Transverse colon (tissue), 4 donors: Measurements from ENCODE around the gene NCK1. TPM values are rescaled to one million over a fixed set of nuclear protein-coding genes. Genes with fewer than 3 reads are reported as not detected.

Experiments used
- DNase-seq: peaks from one replicate; pipeline ENCODE4 v3.0.0-alpha.2; 2019
- H3K27ac ChIP-seq, 4 donors: fragments of 200-600 bp; sonication (generic); 2 replicates each; pipeline ENCODE4 v1.5.1; 2016 to 2018; ENCODE audit warnings: inconsistent platforms in 4 of 4
- H3K27me3 ChIP-seq: fragments of 200-600 bp; sonication (generic); 2 replicates; pipeline ENCODE4 v1.5.1; 2017; ENCODE audit warnings: inconsistent platforms
- H3K36me3 ChIP-seq, 4 donors: fragments of 200-600 bp; sonication (generic); 2 replicates each; pipeline ENCODE4 v1.5.1; 2017 to 2019; ENCODE audit warnings: inconsistent platforms in 4 of 4
- H3K4me1 ChIP-seq, 4 donors: fragments of 200-600 bp; sonication (generic); 2 replicates each; pipeline ENCODE4 v1.5.1; 2017 to 2020; ENCODE audit warnings: inconsistent platforms in 4 of 4
- H3K4me3 ChIP-seq, 4 donors: fragments of 200-600 bp; sonication (generic); 1 replicate in 1 of 4; 2 replicates in 3 of 4; pipeline versions ENCODE4 v1.5.1 to v1.6.1; 2017 to 2019; ENCODE audit warnings: inconsistent platforms in 4 of 4
- H3K9me3 ChIP-seq, 2 donors: fragments of 200-600 bp; sonication (generic); 2 replicates each; pipeline ENCODE4 v1.5.1; 2017 to 2019; ENCODE audit warnings: inconsistent platforms in 2 of 2
- CTCF ChIP-seq, 5 experiments: fragments of 200-600 bp in 3 of 5; fragments of 450-650 bp in 2 of 5; sonication (generic) in 3 of 5; IDR thresholded peaks; 1 replicate in 2 of 5; 2 replicates in 3 of 5; pipeline ENCODE4 v1.5.1; 2016 to 2017; ENCODE audit warnings: antibody characterized with exemption in 5 of 5, inconsistent platforms in 3 of 5, mild to moderate bottlenecking in 2 of 5, moderate library complexity in 1 of 5
- EP300 ChIP-seq: sonication (generic); formaldehyde crosslinking; IDR thresholded peaks from one replicate; pipeline ENCODE4 v1.6.1; 2017; ENCODE audit warnings: antibody characterized with exemption, low read depth
- POLR2A ChIP-seq: fragments of 450-650 bp; IDR thresholded peaks from one replicate; pipeline ENCODE4 v1.6.1; 2016; ENCODE audit warnings: antibody characterized with exemption, mild to moderate bottlenecking, moderate library complexity
- POLR2AphosphoS5 ChIP-seq, 3 donors: sonication (generic); formaldehyde crosslinking; IDR thresholded peaks; one replicate each; pipeline ENCODE4 v1.6.1; 2016; ENCODE audit warnings: antibody characterized with exemption in 3 of 3
- WGBS, 2 donors: methylation state at CpG; one replicate each; pipeline ENCODE4 v1.1.5; 2018; ENCODE audit warnings: low coverage in 1 of 2; 5-methylcytosine and 5-hydroxymethylcytosine counted together
- in situ Hi-C, 4 donors: fragments of 200-750 bp; cut with MboI; loops; one replicate each; pipeline versions ENCODE4 v1.15.0 to v1.15.1; 2017; ENCODE audit warnings: low sequenced_read_pairs in 3 of 4, low pct_ligation_motif_present in 1 of 4, low pct_unique_long_range_greater_than_20kb in 1 of 4
- intact Hi-C: fragments of 100-400 bp; cut with DNase I; formaldehyde crosslinking; loops from one replicate; pipeline ENCODE4 v1.15.1; 2023; ENCODE audit warnings: low total_unique reads
- total RNA-seq, 4 donors: library from RNA; depleted of rRNA; stranded (reverse); fragments of >200 nt; gene quantifications; one replicate each; pipeline ENCODE4 v1.1.0, GENCODE V29; 2016

The NCK1 gene
- total RNA-seq, 4 donors from 2014 or later = 0.80 to 71.4 (median 45.2) TPM

GRCh38 chr3:136974670-136975069 lies 112.7 kb downstream of the NCK1 start:
- H3K4me3 ChIP-seq = no peak overlapping the region
- H3K9me3 ChIP-seq = peaks cover 10 to 13% of the 10 kb centered on the region in 2 donors
- H3K4me1 ChIP-seq = no peaks in the 10 kb centered on the region
- DNase-seq = no peak
- no peak for TF ChIP-seq POLR2AphosphoS5 (IDR thresholded peaks at IDR 0.05)
- no peak for TF ChIP-seq CTCF (IDR thresholded peaks at IDR 0.05)
- TF ChIP-seq EP300 = no peak
- no peak for TF ChIP-seq POLR2A
- no peaks in the 10 kb centered on the region for H3K36me3 ChIP-seq
- no peak overlapping the region for H3K27ac ChIP-seq
- WGBS, 2 donors = 50 to 94% methylated on average over 2 of the region's 2 CpGs
- no peaks in the 10 kb centered on the region for H3K27me3 ChIP-seq
- intact Hi-C loops = no loop called here
- in situ Hi-C loops = loop anchor here in 1 of 4 donors (25.0 kb wide), 1 partner anchor 112 kb away; the partner anchor contains the start of gene NCK1

- DNase-seq = no peak
- intact Hi-C loops (no loop called here), in situ Hi-C loops (loop anchor here in 1 of 4 donors (25.0 kb wide), 1 partner anchor 117 kb away; the partner anchor contains the start of gene NCK1)
- no peaks in the 10 kb centered on the region for H3K36me3 ChIP-seq
- H3K9me3 ChIP-seq = peaks cover 8 to 9% of the 10 kb centered on the region in 2 donors
- no peak overlapping the region for H3K27ac ChIP-seq
- TF ChIP-seq POLR2AphosphoS5 (IDR thresholded peaks at IDR 0.05) (no peak), CTCF (IDR thresholded peaks at IDR 0.05) (no peak), EP300 (no peak), POLR2A (no peak)
- no peaks in the 10 kb centered on the region for H3K27me3 ChIP-seq
- H3K4me1 ChIP-seq = peaks cover 0 to 10% (median 2%) of the 10 kb centered on the region in 4 donors
- no peak overlapping the region for H3K4me3 ChIP-seq
These were observed 117.2 kb downstream of the NCK1 start for GRCh38 chr3:136979204-136979603.

GRCh38 chr3:136979684-136980083 lies 117.7 kb downstream of the NCK1 start:
- 60 to 86% methylated on average over 1 to 3 of the region's 3 CpGs for WGBS, 2 donors
- Histone ChIP-seq H3K9me3 (peaks cover 4% of the 10 kb centered on the region in 2 donors), H3K36me3 (no peaks in the 10 kb centered on the region), H3K4me3 (no peak overlapping the region), H3K27ac (no peak overlapping the region), H3K27me3 (no peaks in the 10 kb centered on the region), H3K4me1 (peaks cover 0 to 15% (median 4%) of the 10 kb centered on the region in 4 donors)
- in situ Hi-C loops (loop anchor here in 1 of 4 donors (25.0 kb wide), 1 partner anchor 117 kb away; the partner anchor contains the start of gene NCK1), intact Hi-C loops (no loop called here)
- TF ChIP-seq POLR2A = no peak
- no peak for TF ChIP-seq CTCF (IDR thresholded peaks at IDR 0.05)
- no peak for TF ChIP-seq POLR2AphosphoS5 (IDR thresholded peaks at IDR 0.05)
- TF ChIP-seq EP300 = no peak
- no peak for DNase-seq

- peaks cover 0 to 24% (median 8%) of the 10 kb centered on the region in 4 donors for H3K4me1 ChIP-seq
- WGBS, 2 donors = 91 to 100% methylated on average over 1 to 5 of the region's 5 CpGs
- no peak overlapping the region for H3K4me3 ChIP-seq
- no peaks in the 10 kb centered on the region for H3K36me3 ChIP-seq
- in situ Hi-C loops (loop anchor here in 1 of 4 donors (25.0 kb wide), 1 partner anchor 120 kb away; the partner anchor contains the start of gene NCK1), intact Hi-C loops (no loop called here)
- DNase-seq = no peak
- no peak overlapping the region for H3K27ac ChIP-seq
- H3K27me3 ChIP-seq = no peaks in the 10 kb centered on the region
- H3K9me3 ChIP-seq = no peaks in the 10 kb centered on the region
- TF ChIP-seq CTCF (IDR thresholded peaks at IDR 0.05) = no peak
- TF ChIP-seq POLR2AphosphoS5 (IDR thresholded peaks at IDR 0.05) = no peak
- no peak for TF ChIP-seq EP300
- no peak for TF ChIP-seq POLR2A
These were observed 120.0 kb downstream of the NCK1 start for GRCh38 chr3:136982033-136982432.
